GM19463 (cell line): ENCODE data around the gene PLCH2.

Experiments
- ATAC-seq: cut with Tn5 transposase; IDR thresholded peaks from one replicate; pipeline ENCODE4 v1.9.1; 2021; ENCODE audit warnings: mild to moderate bottlenecking, moderate library complexity; ENCODE audit not compliant: unreplicated experiment

The PLCH2 gene, protein sequence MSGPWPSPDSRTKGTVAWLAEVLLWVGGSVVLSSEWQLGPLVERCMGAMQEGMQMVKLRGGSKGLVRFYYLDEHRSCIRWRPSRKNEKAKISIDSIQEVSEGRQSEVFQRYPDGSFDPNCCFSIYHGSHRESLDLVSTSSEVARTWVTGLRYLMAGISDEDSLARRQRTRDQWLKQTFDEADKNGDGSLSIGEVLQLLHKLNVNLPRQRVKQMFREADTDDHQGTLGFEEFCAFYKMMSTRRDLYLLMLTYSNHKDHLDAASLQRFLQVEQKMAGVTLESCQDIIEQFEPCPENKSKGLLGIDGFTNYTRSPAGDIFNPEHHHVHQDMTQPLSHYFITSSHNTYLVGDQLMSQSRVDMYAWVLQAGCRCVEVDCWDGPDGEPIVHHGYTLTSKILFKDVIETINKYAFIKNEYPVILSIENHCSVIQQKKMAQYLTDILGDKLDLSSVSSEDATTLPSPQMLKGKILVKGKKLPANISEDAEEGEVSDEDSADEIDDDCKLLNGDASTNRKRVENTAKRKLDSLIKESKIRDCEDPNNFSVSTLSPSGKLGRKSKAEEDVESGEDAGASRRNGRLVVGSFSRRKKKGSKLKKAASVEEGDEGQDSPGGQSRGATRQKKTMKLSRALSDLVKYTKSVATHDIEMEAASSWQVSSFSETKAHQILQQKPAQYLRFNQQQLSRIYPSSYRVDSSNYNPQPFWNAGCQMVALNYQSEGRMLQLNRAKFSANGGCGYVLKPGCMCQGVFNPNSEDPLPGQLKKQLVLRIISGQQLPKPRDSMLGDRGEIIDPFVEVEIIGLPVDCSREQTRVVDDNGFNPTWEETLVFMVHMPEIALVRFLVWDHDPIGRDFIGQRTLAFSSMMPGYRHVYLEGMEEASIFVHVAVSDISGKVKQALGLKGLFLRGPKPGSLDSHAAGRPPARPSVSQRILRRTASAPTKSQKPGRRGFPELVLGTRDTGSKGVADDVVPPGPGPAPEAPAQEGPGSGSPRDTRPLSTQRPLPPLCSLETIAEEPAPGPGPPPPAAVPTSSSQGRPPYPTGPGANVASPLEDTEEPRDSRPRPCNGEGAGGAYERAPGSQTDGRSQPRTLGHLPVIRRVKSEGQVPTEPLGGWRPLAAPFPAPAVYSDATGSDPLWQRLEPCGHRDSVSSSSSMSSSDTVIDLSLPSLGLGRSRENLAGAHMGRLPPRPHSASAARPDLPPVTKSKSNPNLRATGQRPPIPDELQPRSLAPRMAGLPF (N-terminal part only)

DNA sequence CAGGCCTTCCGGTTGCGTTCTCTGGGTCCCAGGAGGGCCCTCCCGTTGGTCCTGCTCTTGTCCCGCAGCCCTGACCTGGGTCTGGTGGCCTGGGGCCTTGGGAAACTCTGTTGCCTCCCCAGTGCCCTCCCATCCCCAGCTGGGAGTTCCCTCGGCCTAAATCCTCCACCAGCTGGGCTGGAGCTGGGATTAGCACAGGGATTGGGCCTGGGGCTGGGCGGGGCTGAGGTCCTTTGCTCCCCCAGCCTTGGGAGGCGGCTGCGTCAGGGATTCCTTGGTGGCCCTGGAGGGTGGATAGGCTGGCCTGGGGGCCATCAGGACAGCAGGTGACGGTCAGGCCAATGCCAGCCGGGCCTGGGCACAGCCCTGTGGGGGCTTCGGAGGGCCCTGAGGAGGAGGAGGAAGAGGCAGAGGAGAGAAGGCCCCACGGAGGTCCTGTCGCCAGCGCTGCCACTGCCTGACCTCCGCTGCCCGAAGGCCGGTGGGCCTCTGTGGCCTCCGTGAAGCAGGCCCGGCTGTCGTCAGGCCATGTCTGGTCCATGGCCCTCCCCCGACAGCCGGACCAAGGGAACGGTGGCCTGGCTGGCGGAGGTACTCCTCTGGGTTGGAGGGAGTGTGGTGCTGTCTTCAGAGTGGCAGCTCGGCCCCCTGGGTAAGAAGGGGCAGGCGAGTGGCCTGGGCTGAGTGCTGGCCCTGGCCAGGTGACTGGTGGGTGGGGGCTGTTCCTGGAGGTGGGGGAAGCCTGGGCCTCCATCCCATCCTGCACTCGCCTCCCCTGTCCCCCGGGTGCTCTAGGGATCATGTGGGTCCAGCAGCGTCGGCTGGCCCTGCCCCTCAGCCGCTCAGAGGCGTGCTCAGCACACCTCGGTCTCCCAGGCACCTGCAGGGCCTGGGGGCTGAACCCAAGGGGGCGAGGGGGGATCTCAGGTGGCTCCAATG lies at the start of gene PLCH2:
TSS of gene PLCH2 (plus strand) at position 229 of the 939 bp plus-strand sequence. CDS start at position 529, 300 bp downstream.
- no peak for ATAC-seq

DNA sequence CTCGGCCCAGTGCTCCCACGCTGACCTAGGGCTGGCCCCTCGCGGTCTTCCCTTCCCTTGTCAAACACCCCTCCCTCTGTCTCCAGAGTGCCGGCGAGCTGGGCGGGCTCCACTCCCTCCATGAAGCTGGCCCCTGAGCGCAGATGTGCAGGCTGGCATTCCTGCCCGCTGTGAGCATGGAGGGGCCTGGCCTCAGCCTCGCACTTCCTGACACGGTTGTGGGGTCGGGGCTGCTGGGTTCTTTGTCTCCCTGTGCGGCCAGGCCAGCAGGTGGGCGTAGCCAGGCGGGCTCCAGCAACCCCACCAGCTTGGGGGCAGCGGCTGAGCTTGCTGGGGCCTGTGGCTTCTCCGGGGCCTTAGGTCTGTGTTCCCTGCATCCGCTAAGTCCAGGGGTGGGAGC lies 49.5 kb upstream of the PLCH2 start:
- ATAC-seq: no peak

DNA sequence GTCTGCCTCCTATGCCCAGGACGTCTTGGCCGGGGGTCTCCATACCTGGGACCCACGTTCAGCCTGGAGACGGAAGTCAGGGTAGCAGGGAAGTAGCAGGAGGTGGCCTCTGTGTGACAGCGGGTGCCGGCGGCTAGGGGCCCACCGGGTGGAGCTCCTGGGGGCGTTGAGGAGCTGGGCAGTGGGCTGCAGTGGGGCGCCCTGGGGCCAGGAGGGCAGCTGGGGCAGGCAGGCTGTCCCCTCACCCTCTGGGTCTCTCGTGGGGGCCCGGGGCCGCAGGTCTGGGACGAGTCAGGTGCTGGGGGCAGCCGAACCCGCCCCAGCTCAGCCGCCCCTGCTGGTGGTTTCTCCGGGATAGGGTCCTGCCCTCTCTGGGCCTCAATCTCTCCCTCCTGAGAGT lies 49.0 kb upstream of the PLCH2 start:
- ATAC-seq: no peak

- no peak for ATAC-seq
Measured at GRCh38 chr1:2427976-2428375, 48.1 kb upstream of the PLCH2 start.

- ATAC-seq: no peak
Measured at GRCh38 chr1:2428490-2428889, 47.6 kb upstream of the PLCH2 start.

- ATAC-seq: no peak
Measured at GRCh38 chr1:2429780-2430591, 46.1 kb upstream of the PLCH2 start.

DNA sequence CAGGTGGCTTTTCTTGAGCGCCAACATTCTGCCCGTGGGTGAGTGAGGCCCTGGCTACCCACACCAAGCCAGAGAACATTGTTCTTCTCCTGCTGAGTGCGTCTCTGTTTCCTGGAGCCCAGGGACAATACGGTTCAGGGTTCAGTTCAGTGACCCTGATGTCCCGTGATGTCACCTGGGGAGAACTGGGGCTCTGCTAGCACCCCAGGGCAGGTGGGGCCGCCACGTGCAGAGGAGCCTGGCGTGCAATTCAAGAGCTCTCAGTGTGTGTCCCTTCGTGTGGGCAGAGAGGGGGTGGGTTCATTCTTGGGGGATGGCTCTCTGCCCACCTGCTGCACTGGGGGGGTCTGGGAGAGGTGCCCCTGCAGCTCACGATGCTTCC lies 45.5 kb upstream of the PLCH2 start:
- no peak for ATAC-seq

GRCh38 chr1:2431103-2431502 lies 45.0 kb upstream of the PLCH2 start:
- ATAC-seq: no peak

DNA sequence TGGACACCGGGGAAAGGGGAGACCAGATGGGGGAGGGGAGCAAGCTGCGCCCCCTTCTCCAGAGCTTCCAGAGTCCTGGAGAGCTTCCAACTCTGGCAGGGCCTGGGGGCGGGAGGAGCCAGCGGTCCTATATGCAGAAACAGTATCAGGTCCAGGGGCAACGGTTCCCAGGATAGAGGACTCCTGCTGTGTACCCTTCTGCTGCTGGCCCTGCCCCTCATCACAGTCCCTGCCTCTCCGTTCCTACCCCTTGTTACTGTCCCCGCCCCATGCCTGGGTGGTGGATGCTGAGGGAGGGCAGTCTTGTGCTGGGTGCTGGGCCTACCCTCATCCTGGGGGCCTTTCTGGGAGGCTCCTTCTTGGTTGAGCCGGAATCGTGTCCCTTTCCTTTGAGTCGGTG lies 44.6 kb upstream of the PLCH2 start:
- ATAC-seq: no peak

DNA sequence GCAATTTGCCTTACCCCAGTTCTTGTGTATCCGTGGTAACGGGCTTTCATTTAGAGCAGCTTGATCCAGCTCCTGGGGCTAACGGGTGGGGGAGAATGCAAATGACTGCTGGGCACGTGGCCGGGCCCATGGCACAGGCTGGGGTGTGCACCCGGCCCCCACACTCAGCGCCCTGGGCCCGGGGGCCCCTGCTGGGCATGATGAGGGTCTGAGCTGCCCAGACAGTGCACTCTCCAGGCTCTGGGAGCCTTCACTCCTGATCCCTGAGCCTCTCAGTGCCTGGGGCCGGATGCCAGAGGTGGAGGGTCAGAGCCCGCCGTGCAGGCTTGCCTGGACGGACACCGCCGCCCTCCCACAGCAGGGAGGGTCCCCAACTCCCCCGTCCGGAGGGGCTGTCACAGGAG lies 43.6 kb upstream of the PLCH2 start:
- ATAC-seq: no peak

- ATAC-seq: no peak
Measured at GRCh38 chr1:2433196-2433595, 42.9 kb upstream of the PLCH2 start.

DNA sequence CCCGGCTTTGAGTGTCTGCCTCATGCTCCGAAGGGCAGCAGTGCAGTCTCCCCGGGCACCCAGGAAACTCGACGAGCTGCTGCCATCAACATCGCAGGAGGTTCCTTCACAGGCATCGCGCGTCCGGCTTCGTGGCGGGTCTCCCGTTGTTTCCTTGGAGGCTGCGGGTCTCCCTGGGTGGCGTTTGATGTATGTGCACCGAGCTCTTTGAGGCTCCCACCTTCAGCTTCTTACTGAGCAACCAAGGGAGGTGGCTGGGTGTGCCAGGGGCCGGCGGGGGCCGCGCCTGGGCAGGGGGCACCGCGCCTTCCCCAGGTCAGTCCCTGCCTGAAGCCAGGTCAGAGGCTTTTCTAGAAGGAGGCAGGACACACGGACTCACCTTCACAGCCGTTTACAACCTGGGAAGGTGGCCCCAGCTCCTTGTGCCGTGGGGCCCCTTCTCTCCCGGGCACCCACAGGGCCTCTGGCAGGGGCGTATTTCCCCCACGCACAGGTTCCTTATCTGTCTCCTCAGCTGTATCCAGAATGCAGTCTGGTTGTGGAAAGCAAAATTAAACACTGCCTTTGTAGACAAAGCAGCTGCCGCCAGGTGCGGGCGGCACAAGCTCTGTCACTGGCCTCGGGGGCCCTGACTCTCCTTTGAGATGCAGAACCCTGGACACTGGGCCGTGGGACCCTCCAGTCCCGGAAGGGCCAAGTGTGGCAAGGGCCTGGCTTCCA lies 42.0 kb upstream of the PLCH2 start:
- ATAC-seq: no peak

- no peak for ATAC-seq
Measured at GRCh38 chr1:2435091-2435490, 41.0 kb upstream of the PLCH2 start.

DNA sequence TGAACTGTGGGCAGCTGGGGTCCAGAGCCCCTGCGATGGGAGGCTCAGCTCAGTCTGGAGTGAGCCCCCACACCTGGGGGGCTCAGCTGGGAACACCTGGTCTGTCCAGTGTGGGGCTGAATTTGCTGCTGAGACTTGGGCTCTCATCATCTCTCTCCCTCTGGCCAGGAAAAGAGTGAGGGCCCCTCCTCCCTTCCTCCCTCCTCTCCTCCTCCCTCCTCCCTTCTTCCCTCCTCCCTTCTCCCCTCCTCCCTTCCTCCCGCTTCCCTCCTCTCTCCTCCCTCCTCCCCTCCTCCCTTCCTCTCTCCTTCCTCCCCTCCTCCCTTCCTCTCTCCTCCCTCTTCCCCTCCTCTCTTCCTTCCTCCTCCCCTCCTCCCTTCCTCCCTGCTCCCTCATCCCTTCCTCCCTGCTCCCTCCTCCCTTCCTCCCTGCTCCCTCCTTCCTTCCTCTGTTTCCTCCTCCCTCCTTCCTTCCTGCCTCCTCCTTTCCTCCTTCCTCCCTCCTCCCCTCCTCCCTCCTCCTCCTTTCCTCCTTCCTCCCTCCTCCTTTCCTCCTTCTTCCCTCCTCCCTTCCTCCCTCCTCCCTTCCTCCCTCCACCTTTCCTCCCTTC lies 40.2 kb upstream of the PLCH2 start:
- no peak for ATAC-seq

GRCh38 chr1:2436876-2437275 lies 39.2 kb upstream of the PLCH2 start:
- ATAC-seq: no peak

DNA sequence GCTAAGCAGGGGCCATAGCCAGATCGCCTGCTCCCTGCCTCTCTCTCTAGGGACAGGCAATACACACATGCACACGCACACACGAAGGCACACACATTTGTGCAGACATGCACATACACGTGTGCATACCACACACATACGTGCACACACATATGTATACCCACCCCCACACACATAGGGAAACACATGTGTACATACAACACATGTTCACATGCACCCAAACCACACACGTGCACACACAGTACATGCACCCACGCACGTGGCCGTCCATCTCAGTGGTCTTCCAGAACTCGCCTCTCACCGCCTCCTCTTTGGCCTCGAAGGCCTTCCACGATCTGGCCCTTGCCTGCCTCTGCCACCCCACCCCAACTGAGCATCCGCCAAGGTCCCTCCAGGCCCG lies 38.5 kb upstream of the PLCH2 start:
- no peak for ATAC-seq

DNA sequence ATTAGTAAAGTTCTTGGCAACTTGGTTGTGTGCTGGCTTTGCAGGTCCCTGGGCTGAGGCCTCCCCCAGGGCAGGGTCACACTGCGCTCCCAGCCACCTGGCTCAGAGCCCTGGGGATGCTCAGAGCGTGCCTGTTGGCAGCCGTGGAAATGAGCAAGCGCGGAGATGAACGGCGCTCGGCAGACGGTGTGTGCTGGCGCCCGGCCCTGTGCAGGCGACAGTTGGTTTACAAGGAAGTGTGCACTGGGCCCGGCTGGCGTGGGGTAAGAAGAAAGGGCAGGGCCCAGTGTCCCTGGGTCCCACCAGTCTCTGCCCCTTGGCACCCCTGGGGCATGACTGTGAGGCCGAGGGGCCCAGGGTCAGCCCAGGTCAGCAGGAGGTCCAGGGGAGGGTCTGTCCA lies 38.1 kb upstream of the PLCH2 start:
- no peak for ATAC-seq

DNA sequence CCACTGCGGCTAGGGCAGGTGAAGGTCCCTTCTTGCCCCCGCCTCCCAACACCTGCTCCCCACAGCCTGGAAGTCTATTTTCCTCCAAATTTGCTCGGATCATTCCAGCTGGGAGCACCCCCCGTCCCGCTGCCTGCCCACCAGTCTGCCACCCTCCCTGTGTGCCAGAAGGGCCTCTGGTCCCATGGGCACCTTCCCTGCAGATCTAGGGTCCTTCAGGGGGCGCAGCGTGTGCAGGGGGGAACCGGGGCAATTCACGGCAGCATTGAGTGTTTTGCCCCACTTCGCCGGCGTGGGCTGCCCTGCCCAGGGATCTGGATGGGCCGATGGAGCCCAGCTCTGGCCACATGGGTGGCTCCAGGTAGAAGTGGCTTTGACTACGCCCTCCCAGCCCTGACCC lies 37.4 kb upstream of the PLCH2 start:
- no peak for ATAC-seq
